ENCODE measurements around the gene UPK1A. TPM values are rescaled to one million over a fixed set of nuclear protein-coding genes. Genes with fewer than 3 reads are reported as not detected.

The UPK1A gene
- total and polyA plus RNA-seq, 9 of the 15 experiments (the other 6 are each of a cell fraction or from before 2014, with no cell fraction given), result 0.06 to 0.13 TPM; not detected in 7

- no peak for FAIRE-seq
- Histone ChIP-seq H2AFZ (ENCODE audit: low read depth, low read length) (peak overlapping the region; percentile 63), H4K20me1 (replicated peaks; ENCODE audit: control insufficient read depth, insufficient read depth, low read length) (no peaks in the 10 kb centered on the region), H3K27me3 (ENCODE audit: control insufficient read depth in 2 of 2, insufficient read depth in 2 of 2, low read length in 2 of 2) (no peaks in the 10 kb centered on the region), H3K9me1 (ENCODE audit: control insufficient read depth, insufficient read depth, low read length) (no peaks in the 10 kb centered on the region), H3K36me3 (ENCODE audit: control insufficient read depth, insufficient read depth, low read length) (peaks cover 12% of the 10 kb centered on the region; the same call in 1 of the 3 replicates), H3K27ac (ENCODE audit: extremely low read depth, low read depth, low read length) (peak overlapping the region; percentile 89), H3K79me2 (ENCODE audit: control insufficient read depth, insufficient read depth, low read length) (no peaks in the 10 kb centered on the region), H3K4me1 (replicated peaks in 1 of 2; ENCODE audit: control insufficient read depth in 2 of 2, insufficient read depth in 2 of 2, low read length in 2 of 2) (peaks cover 28 to 57% of the 10 kb centered on the region in 2 experiments), H3K4me3 (no peak overlapping the region), H3K9me3 (replicated peaks; ENCODE audit: control insufficient read depth, insufficient read depth, low read depth, low read length) (no peaks in the 10 kb centered on the region), H3K9ac (ENCODE audit: insufficient read depth in 1 of 2, low read depth in 2 of 2, low read length in 2 of 2) (peak overlapping the region; percentile 80 to 88), H3K4me2 (ENCODE audit: insufficient read depth, low read length) (peak overlapping the region; percentile 85)
- DNase-seq (ENCODE audit: extremely low read depth in 1 of 4, low spot score in 3 of 4), result peak in 1 of 4 experiments; percentile 23
- no TSS peak for BruUV-seq (replicated peaks)
- TF ChIP-seq NFRKB (IDR thresholded peaks at IDR 0.05; ENCODE audit: low read depth), result 0 out of 2 replicates have a peak, but pooled peaks have one; percentile 6
- no peak for TF ChIP-seq HDGF (IDR thresholded peaks at IDR 0.05)
- TF ChIP-seq ZNF592 (IDR thresholded peaks at IDR 0.05), result peak; percentile 50; the same call in 1 of the 2 replicates
- in situ Hi-C loops (cut with MboI) (no loop called here), intact Hi-C loops (cut with micrococcal nuclease) (loop anchor here (5.0 to 10.0 kb wide), 2 partner anchors 85 to 102 kb away; partner anchors contain the start of genes IGFLR1, LIN37, PSENEN and U2AF1L4)
- 42% methylated on average over 9 of the region's 10 CpGs for WGBS (ENCODE audit: insufficient coverage, low coverage, missing lambda C conversion rate)
- CTCF ChIA-PET (ENCODE audit: low intra/inter-chr PET ratio), result interaction anchor here (0.6 kb wide), 1 partner anchor 97 kb away, joined by 3 read pairs; the partner anchor contains the start of gene TMEM147
- POLR2A ChIA-PET, result interaction anchor here (0.6 to 1.8 kb wide), 2 partner anchors 30 to 138 kb away, joined by 3 to 4 read pairs; partner anchors contain the start of gene HAUS5
- no peak for ATAC-seq
Measured at GRCh38 chr19:35642312-35642711, 24.0 kb upstream of the UPK1A start.

Measured in K562 (cell line).